GM18867 (cell line): Measurements from ENCODE around the gene PEX16.
"Not testable (repeated sequence)": the region's sequence is repeated elsewhere in the genome, so short reads cannot be mapped to it uniquely, and the experiment has no call there.

Experiments
- ATAC-seq: cut with Tn5 transposase; IDR thresholded peaks from one replicate; pipeline ENCODE4 v1.9.1; 2021; ENCODE audit warnings: mild to moderate bottlenecking, moderate library complexity; ENCODE audit not compliant: unreplicated experiment

PEX16 gene

GRCh38 chr11:45918962-45919675, 1.4 kb upstream of the PEX16 start:
- ATAC-seq, result no peak

GRCh38 chr11:45918331-45918941, 759 bp upstream of the PEX16 start:
- peak; percentile 38 for ATAC-seq

- no peak for ATAC-seq
Observed at GRCh38 chr11:45917286-45917622, 423 bp downstream of the PEX16 start.

GRCh38 chr11:45915446-45915845, 2.2 kb downstream of the PEX16 start:
- no peak for ATAC-seq

GRCh38 chr11:45913942-45914635, 3.6 kb downstream of the PEX16 start:
- no peak for ATAC-seq

GRCh38 chr11:45913514-45913913, 4.2 kb downstream of the PEX16 start:
- no peak for ATAC-seq

- ATAC-seq, result no peak
Observed at GRCh38 chr11:45910623-45911022, 7.1 kb downstream of the PEX16 start.

GRCh38 chr11:45909594-45910475, 7.8 kb downstream of the PEX16 start:
- no peak for ATAC-seq

- ATAC-seq, result no peak
Observed at GRCh38 chr11:45907911-45908370, 9.7 kb downstream of the PEX16 start.

GRCh38 chr11:45906965-45907611, 10.6 kb downstream of the PEX16 start, which contains the start of gene FREY1:
TSS of gene FREY1 (minus strand) at chr11:45907271. CDS start at chr11:45907245, 26 bp downstream.
- no peak for ATAC-seq

GRCh38 chr11:45906096-45906682, 11.5 kb downstream of the PEX16 start:
- no peak for ATAC-seq

GRCh38 chr11:45905576-45905975, 12.1 kb downstream of the PEX16 start:
- not testable (repeated sequence) for ATAC-seq

GRCh38 chr11:45905095-45905494, 12.6 kb downstream of the PEX16 start:
- no peak for ATAC-seq

- ATAC-seq, result no peak
Observed at GRCh38 chr11:45904309-45904915, 13.3 kb downstream of the PEX16 start.

- no peak for ATAC-seq
Observed at GRCh38 chr11:45902452-45903380, 15.0 kb downstream of the PEX16 start.

- no peak for ATAC-seq
Observed at GRCh38 chr11:45901626-45902025, 16.1 kb downstream of the PEX16 start.

- no peak for ATAC-seq
Observed at GRCh38 chr11:45900916-45901617, 16.6 kb downstream of the PEX16 start.
